ENCODE measurements around the gene ARID1B. TPM values are rescaled to one million over a fixed set of nuclear protein-coding genes. Genes with fewer than 3 reads are reported as not detected.

ARID1B gene
- total and polyA plus RNA-seq, 4 donors = 7.0 to 49.0 (median 24.2) TPM

GRCh38 chr6:157091243-157091642, 314.1 kb downstream of the ARID1B start:
- no peak for DNase-seq (ENCODE audit: low spot score)
- 89% methylated on average over 2 of the region's 2 CpGs for WGBS
- TF ChIP-seq GABPA (IDR thresholded peaks at IDR 0.05 in 1 of 2, conservative IDR thresholded peaks at IDR 0.05 in 1 of 2) = no peak
- no peak for TF ChIP-seq RXRA (IDR thresholded peaks at IDR 0.05)
- TF ChIP-seq ZBTB33 (IDR thresholded peaks at IDR 0.05) = no peak
- no peak for TF ChIP-seq HNF4G (IDR thresholded peaks at IDR 0.05)
- no peak for TF ChIP-seq RAD21 (IDR thresholded peaks at IDR 0.05)
- no peak for TF ChIP-seq REST (IDR thresholded peaks at IDR 0.05)
- no peak for TF ChIP-seq MAX (IDR thresholded peaks at IDR 0.05)
- no peak for TF ChIP-seq HNF4A (conservative IDR thresholded peaks at IDR 0.05)
- no peak for TF ChIP-seq NR2F2 (IDR thresholded peaks at IDR 0.05)
- TF ChIP-seq SP1 (IDR thresholded peaks at IDR 0.05) = no peak
- TF ChIP-seq TAF1 (conservative IDR thresholded peaks at IDR 0.05) = no peak
- Histone ChIP-seq H3K9ac (ENCODE audit: low read depth in 1 of 2, low read length in 2 of 2) (no peak overlapping the region), H3K36me3 (ENCODE audit: control insufficient read depth in 4 of 4, insufficient read depth in 3 of 4, low read depth in 1 of 4, low read length in 3 of 4) (peaks cover 0 to 2% (median 0%) of the 10 kb centered on the region in 4 donors), H3K27me3 (ENCODE audit: control insufficient read depth in 4 of 4, insufficient read depth in 4 of 4, low read length in 3 of 4) (no peaks in the 10 kb centered on the region), H3K4me1 (ENCODE audit: control insufficient read depth in 4 of 4, insufficient read depth in 4 of 4, low read length in 3 of 4) (peaks cover 0 to 21% (median 13%) of the 10 kb centered on the region in 4 donors), H3K27ac (ENCODE audit: low read depth in 1 of 2, low read length in 2 of 2) (no peak overlapping the region), H3K9me3 (ENCODE audit: control insufficient read depth in 4 of 4, low read length in 3 of 4) (no peaks in the 10 kb centered on the region), H3K4me3 (ENCODE audit: low read depth in 1 of 3, low read length in 3 of 3) (no peak overlapping the region)

GRCh38 chr6:157091856-157092460, 314.8 kb downstream of the ARID1B start:
- Histone ChIP-seq H3K9me3 (ENCODE audit: control insufficient read depth in 4 of 4, low read length in 3 of 4) (no peaks in the 10 kb centered on the region), H3K9ac (ENCODE audit: low read depth in 1 of 2, low read length in 2 of 2) (no peak overlapping the region), H3K4me3 (ENCODE audit: low read depth in 1 of 3, low read length in 3 of 3) (no peak overlapping the region), H3K27ac (ENCODE audit: low read depth in 1 of 2, low read length in 2 of 2) (no peak overlapping the region), H3K4me1 (ENCODE audit: control insufficient read depth in 4 of 4, insufficient read depth in 4 of 4, low read length in 3 of 4) (peaks cover 0 to 24% (median 16%) of the 10 kb centered on the region in 4 donors), H3K27me3 (ENCODE audit: control insufficient read depth in 4 of 4, insufficient read depth in 4 of 4, low read length in 3 of 4) (no peaks in the 10 kb centered on the region), H3K36me3 (ENCODE audit: control insufficient read depth in 4 of 4, insufficient read depth in 3 of 4, low read depth in 1 of 4, low read length in 3 of 4) (peaks cover 0 to 2% (median 0%) of the 10 kb centered on the region in 4 donors)
- WGBS = 81% methylated on average over 6 of the region's 6 CpGs
- no peak for TF ChIP-seq NR2F2 (IDR thresholded peaks at IDR 0.05)
- TF ChIP-seq TAF1 (conservative IDR thresholded peaks at IDR 0.05) = no peak
- TF ChIP-seq YY1 (IDR thresholded peaks at IDR 0.05) = no peak
- no peak for TF ChIP-seq REST (IDR thresholded peaks at IDR 0.05)
- TF ChIP-seq HNF4G (IDR thresholded peaks at IDR 0.05) = no peak
- TF ChIP-seq GABPA (IDR thresholded peaks at IDR 0.05 in 1 of 2, conservative IDR thresholded peaks at IDR 0.05 in 1 of 2) = no peak
- TF ChIP-seq MAX (IDR thresholded peaks at IDR 0.05) = no peak
- no peak for TF ChIP-seq FOXA1 (IDR thresholded peaks at IDR 0.05)
- no peak for TF ChIP-seq EGR1 (IDR thresholded peaks at IDR 0.05; ENCODE audit: low read depth in 2 of 2)
- no peak for TF ChIP-seq CTCF (IDR thresholded peaks at IDR 0.05; ENCODE audit: low read depth, low read length, missing input control)
- TF ChIP-seq RXRA (IDR thresholded peaks at IDR 0.05) = no peak
- DNase-seq (ENCODE audit: low spot score) = no peak

Data from liver (tissue), 9 donors.